K562 (cell line): ENCODE data around the gene OTP. TPM values are rescaled to one million over a fixed set of nuclear protein-coding genes. Genes with fewer than 3 reads are reported as not detected.

Experiments
- CBX5 ChIP-seq: IDR thresholded peaks from 2 replicates; pipeline ENCODE4 v1.6.1; 2014; ENCODE audit warnings: low read depth, borderline replicate concordance
- CREBBP ChIP-seq: IDR thresholded peaks from one replicate; pipeline ENCODE4 v1.6.1; 2012; ENCODE audit warnings: low read depth, mild to moderate bottlenecking, control low read depth, inconsistent platforms, low read length
- E2F6 ChIP-seq, 2 experiments: IDR thresholded peaks; 2 replicates each; pipeline ENCODE4 v1.6.1; 2011; ENCODE audit warnings: borderline replicate concordance in 1 of 2, control low read depth in 1 of 2, low read depth in 1 of 2, low read length in 1 of 2, mild to moderate bottlenecking in 1 of 2, mixed read lengths in 1 of 2, moderate library complexity in 1 of 2; ENCODE audit not compliant: insufficient read depth in 1 of 2, insufficient read length in 1 of 2, poor library complexity in 1 of 2, severe bottlenecking in 1 of 2; ENCODE audit errors: extremely low read depth in 1 of 2
- MAFF ChIP-seq: IDR thresholded peaks from 2 replicates; pipeline ENCODE4 v1.6.1; 2012; ENCODE audit warnings: low read length, improper control_type of control experiment
- RREB1 ChIP-seq: fragments of 250-450 bp; sonication (Bioruptor Pico); IDR thresholded peaks from 2 replicates; pipeline ENCODE4 v1.4.0; 2020
- SMAD4 ChIP-seq: fragments of 250-450 bp; sonication (Bioruptor Pico); conservative IDR thresholded peaks from 2 replicates; pipeline ENCODE4 v1.8.0; 2021; ENCODE audit warnings: inconsistent platforms, mild to moderate bottlenecking, moderate library complexity
- SMARCA5 ChIP-seq: fragments of 450-650 bp; IDR thresholded peaks from 2 replicates; pipeline ENCODE4 v1.6.1; 2016
- SMC3 ChIP-seq: conservative IDR thresholded peaks from 2 replicates; pipeline ENCODE4 v1.6.1; 2011; ENCODE audit warnings: low read depth, low read length, improper control_type of control experiment; ENCODE audit not compliant: insufficient read depth
- ZBTB33 ChIP-seq: sonication (generic); formaldehyde crosslinking; IDR thresholded peaks from 2 replicates; pipeline ENCODE4 v1.8.1; 2023; ENCODE audit warnings: mild to moderate bottlenecking, missing genetic modification reagents
- ZBTB7A ChIP-seq: IDR thresholded peaks from 2 replicates; pipeline ENCODE4 v1.6.1; 2011; ENCODE audit warnings: low read depth, mild to moderate bottlenecking, low read length, moderate library complexity, borderline replicate concordance; ENCODE audit not compliant: control insufficient read depth
- ZNF354B ChIP-seq: fragments of 250-450 bp; sonication (Bioruptor Pico); IDR thresholded peaks from 2 replicates; pipeline ENCODE4 v1.4.0; 2020
- ZNF445 ChIP-seq: fragments of 250-450 bp; sonication (Bioruptor Pico); IDR thresholded peaks from 2 replicates; pipeline ENCODE4 v1.4.0; 2020; ENCODE audit warnings: low read depth, mild to moderate bottlenecking, moderate library complexity
- polyA plus RNA-seq, 8 experiments: library from polyadenylated mRNA; depleted of rRNA in 4 of 8; stranded (reverse) in 5 of 8; unstranded in 3 of 8; fragments of >200 nt; fragmentation: Nextera tagmentation in 2 of 8; fragmentation: Illumina TruSeq in 1 of 8; extraction: Ambion mirVana in 2 of 8; extraction: Trizol in 1 of 8; gene quantifications; 2 replicates each; pipeline versions ENCODE4 v1.2.1 to v1.2.3, GENCODE V29; 2011 to 2014; ENCODE audit warnings: inconsistent platforms in 1 of 8, missing spikeins in 1 of 8
- total RNA-seq, 7 experiments: library from RNA; depleted of rRNA in 6 of 7; stranded (reverse); fragments of >200 nt in 6 of 7; fragmentation: Illumina TruSeq in 2 of 7; extraction: Trizol in 2 of 7; gene quantifications; 2 replicates each; pipeline versions ENCODE4 v1.2.1 to v1.2.3, GENCODE V29; 2011 to 2021; ENCODE audit warnings: low replicate concordance in 1 of 7
- TF ChIP-seq, protein P1 (sequence below): sonication (generic); formaldehyde crosslinking; IDR thresholded peaks from 2 replicates; pipeline ENCODE4 v1.5.0; 2020; ENCODE audit warnings: missing genetic modification reagents
- TF ChIP-seq, protein P2 (sequence below): fragments of 450-650 bp; IDR thresholded peaks from 2 replicates; pipeline ENCODE4 v1.6.1; 2014; ENCODE audit warnings: low read depth, mild to moderate bottlenecking, moderate library complexity, borderline replicate concordance

Gene OTP
- total and polyA plus RNA-seq, 9 of the 15 experiments (the other 6 are each of a cell fraction or from before 2014, with no cell fraction given): 0.04 to 0.16 (median 0.06) TPM; not detected in 4

DNA sequence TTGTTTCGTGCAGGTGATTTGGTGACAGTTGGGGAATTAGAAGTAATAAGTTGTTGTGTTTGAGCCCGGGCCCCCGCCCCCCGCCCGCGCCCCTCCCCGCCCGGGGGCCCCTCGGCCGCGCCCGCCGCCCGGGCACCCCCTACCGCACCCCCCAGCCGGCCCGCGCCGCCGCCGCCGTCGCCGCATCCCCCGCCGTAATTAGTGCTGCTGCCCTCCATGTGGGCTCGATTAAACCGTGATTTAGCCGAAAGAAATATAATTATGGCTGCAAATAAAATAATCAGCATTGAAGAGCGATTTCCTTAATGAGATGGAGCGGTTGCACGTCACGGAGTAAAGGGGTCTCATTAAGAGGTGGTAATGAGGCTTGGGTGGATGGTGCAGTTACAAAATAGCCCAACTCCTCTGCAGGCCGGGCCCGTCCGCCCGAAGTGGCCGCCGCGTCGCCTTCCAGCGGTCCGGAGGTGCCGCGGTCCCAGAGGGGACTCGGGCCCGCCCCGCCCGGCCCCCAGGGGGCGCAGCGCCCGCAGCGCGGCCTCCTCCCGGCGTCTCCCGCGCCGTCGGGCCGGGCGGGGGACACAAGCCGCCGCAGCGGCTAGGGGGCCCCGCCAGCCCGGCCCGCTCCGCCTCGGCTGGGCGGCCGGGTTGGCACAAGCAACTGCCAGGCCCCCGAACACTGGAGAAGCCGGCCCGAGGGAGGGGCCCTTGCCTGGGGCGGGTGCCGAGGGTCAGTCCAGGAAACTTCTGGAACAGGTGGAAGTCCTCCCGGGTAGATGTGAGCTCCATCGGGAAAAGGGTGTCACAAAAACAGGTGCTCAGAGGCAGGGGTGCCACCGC, 6.9 kb upstream of the OTP start (continued):
- TF ChIP-seq E2F6 (IDR thresholded peaks at IDR 0.05; ENCODE audit: borderline replicate concordance in 1 of 2, extremely low read depth in 1 of 2, insufficient read depth in 1 of 2, insufficient read length in 1 of 2, low read depth in 1 of 2, low read length in 1 of 2, poor library complexity in 1 of 2, severe bottlenecking in 1 of 2): peak in 1 of 2 experiments; percentile 63
- no peak for TF ChIP-seq CREBBP
- TF ChIP-seq ZNF354B: no peak
- TF ChIP-seq ZBTB33 (CRISPR knock-in tag): no peak
- no peak for TF ChIP-seq CBX5
- no peak for TF ChIP-seq RREB1
- no peak for TF ChIP-seq MAFF
- peak; percentile 70 for TF ChIP-seq SMC3
- no peak for TF ChIP-seq ZNF445 (CRISPR knock-in tag)
- TF ChIP-seq, protein P1, sequence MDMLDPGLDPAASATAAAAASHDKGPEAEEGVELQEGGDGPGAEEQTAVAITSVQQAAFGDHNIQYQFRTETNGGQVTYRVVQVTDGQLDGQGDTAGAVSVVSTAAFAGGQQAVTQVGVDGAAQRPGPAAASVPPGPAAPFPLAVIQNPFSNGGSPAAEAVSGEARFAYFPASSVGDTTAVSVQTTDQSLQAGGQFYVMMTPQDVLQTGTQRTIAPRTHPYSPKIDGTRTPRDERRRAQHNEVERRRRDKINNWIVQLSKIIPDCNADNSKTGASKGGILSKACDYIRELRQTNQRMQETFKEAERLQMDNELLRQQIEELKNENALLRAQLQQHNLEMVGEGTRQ (CRISPR knock-in tag): no peak
- TF ChIP-seq SMARCA5: no peak
- TF ChIP-seq, protein P2, sequence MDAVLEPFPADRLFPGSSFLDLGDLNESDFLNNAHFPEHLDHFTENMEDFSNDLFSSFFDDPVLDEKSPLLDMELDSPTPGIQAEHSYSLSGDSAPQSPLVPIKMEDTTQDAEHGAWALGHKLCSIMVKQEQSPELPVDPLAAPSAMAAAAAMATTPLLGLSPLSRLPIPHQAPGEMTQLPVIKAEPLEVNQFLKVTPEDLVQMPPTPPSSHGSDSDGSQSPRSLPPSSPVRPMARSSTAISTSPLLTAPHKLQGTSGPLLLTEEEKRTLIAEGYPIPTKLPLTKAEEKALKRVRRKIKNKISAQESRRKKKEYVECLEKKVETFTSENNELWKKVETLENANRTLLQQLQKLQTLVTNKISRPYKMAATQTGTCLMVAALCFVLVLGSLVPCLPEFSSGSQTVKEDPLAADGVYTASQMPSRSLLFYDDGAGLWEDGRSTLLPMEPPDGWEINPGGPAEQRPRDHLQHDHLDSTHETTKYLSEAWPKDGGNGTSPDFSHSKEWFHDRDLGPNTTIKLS: no peak
- peak; percentile 73; the same call in 1 of the 2 replicates for TF ChIP-seq ZBTB7A
- TF ChIP-seq SMAD4 (CRISPR knock-in tag): peak; percentile 73
